ENCODE measurements around the gene SV2C.
A peak's percentile ranks its signal among the peaks of the same experiment; 100 is the strongest.
"Not testable (repeated sequence)": the region's sequence is repeated elsewhere in the genome, so short reads cannot be mapped to it uniquely, and the experiment has no call there.

SV2C gene

DNA sequence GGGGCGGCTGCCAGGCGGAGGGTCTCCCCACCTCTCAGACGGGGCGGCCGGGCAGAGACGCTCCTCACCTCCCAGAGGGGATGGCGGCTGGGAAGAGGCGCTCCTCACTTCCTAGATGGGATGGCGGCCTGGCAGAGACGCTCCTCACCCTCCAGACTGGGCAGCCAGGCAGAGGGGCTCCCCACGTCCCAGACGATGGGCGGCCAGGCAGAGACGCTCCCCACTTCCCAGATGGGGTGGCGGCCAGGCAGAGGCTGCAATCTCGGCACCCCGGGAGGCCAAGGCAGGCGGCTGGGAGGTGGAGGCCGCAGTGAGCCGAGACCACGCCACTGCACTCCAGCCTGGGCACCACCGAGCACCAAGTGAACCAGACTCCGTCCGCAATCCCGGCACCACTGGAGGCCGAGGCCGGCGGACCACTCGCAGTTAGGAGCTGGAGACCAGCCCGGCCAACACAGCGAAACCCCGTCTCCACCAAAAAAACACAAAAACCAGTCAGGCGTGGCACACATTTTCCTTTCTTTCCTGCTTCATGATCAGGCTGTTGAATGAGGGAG, 253.1 kb downstream of the SV2C start:
- DNase-seq = not testable (repeated sequence)

DNA sequence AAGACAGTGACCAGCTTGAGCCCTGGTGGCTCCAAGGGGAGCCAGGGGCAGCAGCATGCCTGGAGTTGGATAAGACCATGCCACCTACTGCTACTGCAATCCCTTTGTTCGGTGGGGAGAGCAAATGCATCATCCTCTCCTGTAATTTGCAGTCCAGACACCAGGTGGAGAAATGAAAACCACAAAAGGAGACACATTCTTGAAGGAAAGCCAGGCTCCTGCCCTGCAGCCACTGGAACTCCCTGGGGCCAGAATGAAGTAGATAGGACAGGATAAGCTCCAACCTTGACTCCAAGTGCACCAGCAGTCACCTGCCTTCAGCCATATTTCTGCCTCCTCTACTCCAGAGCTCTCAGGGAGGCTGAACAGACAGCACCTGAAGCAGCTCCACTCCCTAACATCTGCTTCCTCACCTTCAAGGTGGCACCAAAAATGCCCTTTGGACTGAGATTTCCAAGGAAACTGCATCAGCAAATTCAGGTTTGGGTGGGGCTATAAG, 254.8 kb downstream of the SV2C start:
- DNase-seq = peak in 1 of 51 donors; percentile 2

DNA sequence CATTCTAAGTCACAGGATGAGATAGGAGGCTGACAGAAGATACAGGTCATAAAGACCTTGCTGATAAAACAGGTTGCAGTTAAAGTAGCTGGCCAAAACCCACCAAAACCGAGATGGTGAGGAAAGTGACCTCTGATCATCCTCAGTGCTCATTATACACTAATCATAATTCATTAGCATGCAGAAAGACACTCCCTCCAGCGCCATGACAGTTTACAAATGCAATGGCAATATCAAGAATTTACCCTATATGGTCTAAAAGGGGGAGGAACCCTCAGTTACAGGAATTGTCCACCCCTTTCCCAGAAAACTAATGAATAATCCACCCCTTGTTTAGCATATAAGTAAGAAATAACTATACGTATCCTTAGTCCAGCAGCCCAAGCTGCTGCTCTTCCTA, 256.7 kb downstream of the SV2C start:
- no peak for DNase-seq

DNA sequence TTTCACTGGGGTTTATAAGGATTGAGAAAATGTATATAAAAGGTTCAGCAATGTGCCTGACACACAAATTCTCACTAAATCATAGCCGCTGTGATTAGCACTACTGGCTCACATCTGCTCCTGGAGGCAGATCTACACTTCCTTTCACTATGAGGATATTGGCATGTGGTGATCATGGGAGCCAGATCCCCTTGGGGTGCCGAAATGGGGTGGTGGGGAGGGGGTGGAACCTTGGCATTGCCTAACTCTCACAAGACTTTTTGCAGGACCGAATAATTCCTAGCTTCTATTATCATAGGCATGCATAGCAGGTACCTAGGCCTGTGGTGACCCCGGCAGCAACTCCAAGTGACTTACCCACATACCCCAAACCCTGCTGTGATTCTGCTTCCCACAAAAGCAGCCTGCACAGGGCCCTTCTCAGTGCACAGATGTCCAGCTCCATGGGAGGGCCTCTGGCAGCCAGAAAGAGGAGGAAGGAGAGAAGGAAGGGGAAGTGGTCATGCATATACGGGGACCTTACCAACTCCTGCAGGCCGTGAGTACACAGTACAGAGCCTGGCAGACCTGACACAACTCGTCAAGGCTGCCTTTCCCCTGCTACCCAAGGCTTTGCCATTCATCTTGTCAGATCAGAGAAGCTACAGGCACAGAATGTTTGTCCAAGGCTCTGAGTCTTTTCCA, 258.6 kb downstream of the SV2C start:
- DNase-seq = no peak

- no peak for DNase-seq
These were observed 259.3 kb downstream of the SV2C start for GRCh38 chr5:76342474-76342873.

- DNase-seq = no peak
These were observed 262.4 kb downstream of the SV2C start for GRCh38 chr5:76345582-76345981.

- DNase-seq = no peak
These were observed 268.0 kb downstream of the SV2C start for GRCh38 chr5:76351176-76351575.

GRCh38 chr5:76351577-76351976, 268.4 kb downstream of the SV2C start:
- no peak for DNase-seq

DNA sequence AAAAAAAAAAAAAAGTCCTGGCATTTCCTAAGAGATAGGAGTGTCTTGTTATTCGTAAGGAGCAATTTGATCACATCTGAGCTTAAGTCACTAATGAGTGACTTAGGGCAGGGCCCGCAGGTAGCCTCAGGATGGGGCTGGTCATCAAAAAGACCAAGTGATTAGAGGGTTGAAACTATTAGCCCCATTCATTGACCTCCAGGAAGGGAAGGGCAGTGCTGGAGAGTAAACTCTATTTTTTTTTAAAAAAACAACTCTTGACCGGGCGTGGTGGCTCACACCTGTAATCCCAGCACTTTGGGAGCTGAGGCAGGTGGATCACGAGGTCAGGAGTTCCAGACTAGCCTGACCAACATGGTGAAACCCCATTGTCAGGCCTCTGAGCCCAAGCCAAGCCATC, 273.7 kb downstream of the SV2C start:
- DNase-seq = no peak

GRCh38 chr5:76363352-76364225, 280.4 kb downstream of the SV2C start:
- DNase-seq = no peak

DNA sequence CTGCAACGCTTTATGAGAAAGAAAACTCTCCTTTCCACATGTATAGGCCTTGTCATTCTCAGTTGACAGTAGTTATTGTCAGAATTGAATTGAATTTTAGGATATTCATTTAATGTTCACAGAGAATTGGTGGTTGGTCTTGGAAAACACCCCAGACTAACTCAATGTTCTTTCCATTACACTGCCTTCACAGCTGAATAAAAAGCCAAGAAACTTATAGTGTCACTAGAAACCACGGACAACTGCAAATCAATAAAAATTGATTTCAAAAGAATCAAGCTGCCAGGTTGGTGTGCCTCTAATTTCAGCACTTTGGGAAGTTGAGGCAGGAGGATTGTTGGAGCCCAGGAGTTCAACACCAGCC, 281.0 kb downstream of the SV2C start:
- no peak for DNase-seq

GRCh38 chr5:76365561-76365960, 282.4 kb downstream of the SV2C start:
- no peak for DNase-seq

- DNase-seq = no peak
These were observed 283.4 kb downstream of the SV2C start for GRCh38 chr5:76366596-76366995.

DNA sequence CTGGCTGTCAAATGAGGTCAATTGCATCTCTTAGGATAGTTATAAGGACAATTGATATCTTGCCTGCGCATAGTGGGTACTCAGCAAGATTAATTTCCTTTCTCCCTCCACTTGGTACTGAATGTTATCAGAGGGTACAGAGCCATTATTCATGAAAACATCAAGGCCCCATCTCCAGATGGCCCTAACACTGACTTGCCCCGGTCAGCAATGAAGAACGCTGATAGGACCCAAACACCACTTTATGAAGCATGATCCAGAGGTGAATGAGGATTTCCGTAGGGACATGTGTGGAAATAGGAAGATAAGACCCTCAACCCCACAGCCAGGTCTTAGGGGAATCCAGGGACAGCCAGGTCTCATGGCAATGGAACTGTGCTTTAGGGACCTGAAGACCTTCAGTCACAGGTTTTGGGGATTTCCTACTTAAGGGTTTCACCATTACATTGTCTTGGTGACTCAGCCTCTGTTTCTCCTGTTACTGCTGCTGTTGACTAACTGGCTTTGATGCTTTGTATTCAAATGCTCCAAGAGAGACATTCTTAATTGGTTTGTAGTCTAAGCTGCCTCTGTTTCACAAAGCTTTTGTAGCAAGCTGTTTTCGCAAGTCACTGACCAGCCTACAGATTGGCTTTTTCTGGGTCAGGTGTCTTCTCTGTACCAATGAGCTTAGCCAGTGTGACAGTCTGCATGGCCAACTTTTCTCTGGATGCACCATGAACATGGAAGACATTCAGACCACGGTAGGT, 284.6 kb downstream of the SV2C start:
- DNase-seq = no peak

DNA sequence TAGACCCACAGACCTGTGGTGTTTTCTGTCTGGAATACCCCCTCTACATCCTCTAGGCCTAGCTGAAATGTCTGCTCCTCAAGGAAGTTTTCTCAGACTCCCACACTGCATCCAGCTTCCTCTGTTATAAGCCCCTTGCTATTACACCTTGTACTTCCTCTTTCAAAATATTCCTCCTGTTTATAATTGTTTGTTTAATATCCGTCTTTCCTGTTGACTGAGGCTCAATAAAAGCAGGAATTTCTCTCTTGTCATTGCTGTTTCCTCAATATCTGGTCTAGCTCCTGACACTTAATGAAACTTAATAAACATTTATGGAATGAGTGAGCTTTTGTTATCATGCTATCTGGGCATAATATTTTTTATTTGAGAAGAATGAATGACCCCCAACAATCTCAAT, 285.8 kb downstream of the SV2C start:
- no peak for DNase-seq

DNA sequence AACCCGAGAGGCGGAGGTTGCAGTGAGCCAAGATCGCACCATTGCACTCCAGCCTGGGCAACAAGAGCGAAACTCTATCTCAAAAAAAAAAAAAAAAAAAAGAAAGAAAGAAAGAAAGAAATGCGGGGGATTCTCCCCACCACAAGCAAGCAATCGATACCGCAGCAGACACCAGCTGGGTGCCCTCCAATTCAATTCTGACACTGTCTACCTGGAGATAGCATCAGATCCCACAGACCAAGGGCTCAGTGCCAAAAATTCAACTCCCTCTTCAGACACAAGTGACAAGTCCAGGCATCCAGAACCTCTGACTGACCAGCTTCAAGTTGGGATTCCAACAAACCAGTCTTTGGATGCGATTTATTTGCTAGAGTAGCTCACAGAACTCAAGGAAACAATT, 286.5 kb downstream of the SV2C start:
- DNase-seq = not testable (repeated sequence)

GRCh38 chr5:76371960-76372322, 288.8 kb downstream of the SV2C start:
- DNase-seq = no peak

GRCh38 chr5:76372323-76373054, 289.3 kb downstream of the SV2C start:
- peak in 1 of 51 donors; percentile 21 for DNase-seq

DNA sequence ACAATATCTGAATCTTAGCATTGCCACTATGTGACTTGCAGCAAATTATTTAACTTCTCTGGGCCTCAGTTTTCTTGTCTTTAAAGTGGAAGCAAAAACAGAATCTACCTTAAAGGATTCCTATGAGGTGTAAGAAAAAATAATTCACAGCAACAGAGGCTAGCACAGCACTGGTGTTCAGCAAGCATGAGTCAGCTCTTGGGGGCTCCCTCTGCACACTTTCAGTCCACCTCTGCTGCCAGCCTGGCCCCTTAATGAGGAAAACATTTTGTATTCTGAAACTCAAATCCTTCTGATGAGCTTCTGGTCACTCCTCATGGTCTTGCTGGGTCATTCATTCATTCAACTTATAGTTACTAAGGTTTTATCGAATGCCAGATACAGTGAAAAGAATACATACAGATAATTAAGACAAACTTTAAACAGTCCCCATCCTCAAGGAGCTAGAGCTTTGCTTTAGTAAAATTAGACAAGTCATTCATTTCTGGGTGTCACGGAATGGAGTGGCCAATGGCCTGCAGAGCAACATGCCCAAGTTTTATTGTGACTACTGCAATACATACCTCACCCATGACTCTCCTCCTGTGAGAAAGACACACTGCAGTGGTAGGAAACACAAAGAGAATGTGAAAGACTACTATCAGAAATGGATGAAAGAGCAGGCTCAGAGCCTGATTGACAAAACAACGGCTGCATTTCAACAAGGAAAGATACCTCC, 293.1 kb downstream of the SV2C start:
- no peak for DNase-seq

GRCh38 chr5:76376866-76377230, 293.7 kb downstream of the SV2C start:
- DNase-seq = no peak

- no peak for DNase-seq
These were observed 295.2 kb downstream of the SV2C start for GRCh38 chr5:76378355-76378754.
